Spinal cord (tissue), 4 donors: Measurements from ENCODE around the gene EIF2D. TPM values are rescaled to one million over a fixed set of nuclear protein-coding genes. Genes with fewer than 3 reads are reported as not detected.

Source experiments
- polyA plus RNA-seq, 2 donors: library from polyadenylated mRNA; unstranded; fragments of 120-200 nt; gene quantifications; one replicate each; pipeline ENCODE4 v1.2.1, GENCODE V29; 2013; ENCODE audit not compliant: insufficient read length in 2 of 2
- total RNA-seq, 2 donors: library from RNA; depleted of rRNA in 1 of 2; stranded (reverse); fragments of 120-200 nt in 1 of 2; fragments of >200 nt in 1 of 2; gene quantifications; one replicate each; pipeline versions ENCODE4 v1.2.3 to v1.2.4, GENCODE V29; 2013 to 2014

EIF2D gene
- total and polyA plus RNA-seq, 4 donors = 24.6 to 58.0 (median 36.2) TPM

Other genes with a start within 250 kb of the EIF2D start
- 1 to 10 TPM; 2.2 to 3.3 TPM for gene IKBKE, start 142.0 kb downstream of the EIF2D start, total RNA-seq
- gene IKBKE, start 142.0 kb downstream of the EIF2D start, polyA plus RNA-seq = 1 to 10 TPM; 3.9 to 4.4 TPM
- gene RASSF5, start 104.9 kb downstream of the EIF2D start, total RNA-seq = 10 to 100 TPM in 1 of 2 donors, 1 to 10 TPM in 1; 3.2 to 13.7 TPM
- 1 to 10 TPM; 9.7 to 9.8 TPM for gene RASSF5, start 104.9 kb downstream of the EIF2D start, polyA plus RNA-seq
- gene DYRK3, start 23.1 kb upstream of the EIF2D start, total RNA-seq = 10 to 100 TPM; 10.2 to 10.9 TPM
- 1 to 10 TPM; 8.3 to 9.6 TPM for gene DYRK3, start 23.1 kb upstream of the EIF2D start, polyA plus RNA-seq
- gene MAPKAPK2, start 72.4 kb upstream of the EIF2D start, total RNA-seq = 10 to 100 TPM; 17.3 to 33.2 TPM
- 10 to 100 TPM; 37.6 to 42.7 TPM for gene MAPKAPK2, start 72.4 kb upstream of the EIF2D start, polyA plus RNA-seq
- gene IL19, start 158.3 kb upstream of the EIF2D start, total RNA-seq = not detected
- gene IL19, start 158.3 kb upstream of the EIF2D start, polyA plus RNA-seq = not detected
- 1 to 10 TPM; 1.2 to 3.1 TPM for gene IL10, start 160.0 kb upstream of the EIF2D start, total RNA-seq
- under 1 TPM; 0.23 to 0.52 TPM for gene IL10, start 160.0 kb upstream of the EIF2D start, polyA plus RNA-seq